ENCODE measurements around the gene MAVS. TPM values are rescaled to one million over a fixed set of nuclear protein-coding genes. Genes with fewer than 3 reads are reported as not detected.

Gene MAVS
- 18.2 to 25.5 TPM (median 21.9 TPM) in 5 replicates for total RNA-seq (2022; extraction: Qiagen RNA extraction; ENCODE audit: low read depth)

GRCh38 chr20:3846740-3847428 is at the start of gene MAVS:
TSS of gene MAVS (plus strand) at chr20:3846834. CDS start at chr20:3854625, 7,791 bp downstream.

GRCh38 chr20:3820048-3820900 is 26.4 kb upstream of the MAVS start, which contains the start of gene AP5S1:
TSS of gene AP5S1 (plus strand) at chr20:3820547. CDS start at chr20:3822118, 1,571 bp downstream.

DNA sequence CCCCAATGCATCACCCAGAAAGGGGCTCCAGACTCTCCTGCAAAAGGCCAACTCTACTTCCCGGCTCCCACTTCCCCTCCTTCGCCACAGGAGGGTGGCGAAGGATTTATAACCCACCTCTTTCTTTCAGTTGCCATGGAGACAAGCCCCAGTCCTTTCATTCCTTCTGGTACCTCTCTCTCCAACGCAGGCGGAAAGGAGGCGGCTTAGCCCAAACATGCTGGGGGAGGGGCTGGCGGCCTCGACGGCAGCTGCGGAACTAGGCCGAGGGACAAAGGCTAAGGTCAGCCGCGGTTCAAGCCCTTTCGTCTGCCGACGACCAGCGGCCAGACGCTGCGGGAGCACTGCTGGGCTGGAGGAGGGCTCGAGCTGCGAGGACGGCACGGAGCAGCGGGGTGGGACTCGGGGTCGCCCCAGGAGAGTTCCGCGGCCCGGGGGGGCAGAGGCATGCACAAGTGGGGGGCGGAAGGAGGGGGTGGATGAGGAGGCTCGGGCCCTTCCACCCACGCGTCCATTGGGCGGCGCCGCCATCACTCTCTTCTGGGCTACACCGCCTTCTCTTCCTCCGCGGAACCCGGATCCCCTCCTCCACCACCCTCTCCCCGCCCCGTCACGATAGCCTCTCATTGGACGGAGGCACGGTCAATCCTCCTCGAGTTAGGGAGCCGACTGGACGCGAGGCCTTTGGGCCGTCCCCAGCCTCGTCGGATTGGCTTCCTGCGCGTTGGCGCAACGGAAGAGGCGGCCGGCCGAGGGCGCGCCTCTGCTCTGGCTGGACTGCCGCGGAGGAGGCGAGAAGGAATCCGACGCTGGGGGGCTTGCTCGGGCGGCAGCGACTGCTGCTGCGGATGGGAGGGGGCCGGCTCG is 42.2 kb downstream of the MAVS start, which contains the start of gene PANK2:
PANK2 (plus strand) TSS at position 766 of the 867 bp plus-strand sequence.

Other genes starting within 250 kb of the MAVS start
- gene GFRA4, start 183.4 kb upstream of the MAVS start, total RNA-seq (2022; extraction: Qiagen RNA extraction; ENCODE audit: low read depth): not detected in 5 replicates
- gene ADAM33, start 164.8 kb upstream of the MAVS start, total RNA-seq (2022; extraction: Qiagen RNA extraction; ENCODE audit: low read depth): 0.05 to 0.06 TPM in 2 of 5 replicates, not detected in the others
- 0.01 to 0.02 TPM in 2 of 5 replicates, not detected in the others for gene SIGLEC1, start 134.2 kb upstream of the MAVS start, total RNA-seq (2022; extraction: Qiagen RNA extraction; ENCODE audit: low read depth)
- 0.17 to 0.52 TPM (median 0.47 TPM) in 5 replicates for gene HSPA12B, start 114.1 kb upstream of the MAVS start, total RNA-seq (2022; extraction: Qiagen RNA extraction; ENCODE audit: low read depth)
- 99.4 to 165 TPM (median 148 TPM) in 5 replicates for gene ADISSP, start 79.1 kb upstream of the MAVS start, total RNA-seq (2022; extraction: Qiagen RNA extraction; ENCODE audit: low read depth)
- 1.4 to 2.1 TPM (median 1.9 TPM) in 5 replicates for gene SPEF1, start 65.4 kb upstream of the MAVS start, total RNA-seq (2022; extraction: Qiagen RNA extraction; ENCODE audit: low read depth)
- gene CENPB, start 60.1 kb upstream of the MAVS start, total RNA-seq (2022; extraction: Qiagen RNA extraction; ENCODE audit: low read depth): 84.4 to 117 TPM (median 115 TPM) in 5 replicates
- 182 to 216 TPM (median 205 TPM) in 5 replicates for gene CDC25B, start 50.5 kb upstream of the MAVS start, total RNA-seq (2022; extraction: Qiagen RNA extraction; ENCODE audit: low read depth)
- gene AP5S1, start 26.3 kb upstream of the MAVS start, total RNA-seq (2022; extraction: Qiagen RNA extraction; ENCODE audit: low read depth): 16.3 to 19.6 TPM (median 18.4 TPM) in 5 replicates
- gene PANK2, start 42.6 kb downstream of the MAVS start, total RNA-seq (2022; extraction: Qiagen RNA extraction; ENCODE audit: low read depth): 51.9 to 59.5 TPM (median 53.8 TPM) in 5 replicates
- 12.4 to 14.9 TPM (median 13.2 TPM) in 5 replicates for gene RNF24, start 168.7 kb downstream of the MAVS start, total RNA-seq (2022; extraction: Qiagen RNA extraction; ENCODE audit: low read depth)